ENCODE data around the gene NSMCE1.

The NSMCE1 gene

DNA sequence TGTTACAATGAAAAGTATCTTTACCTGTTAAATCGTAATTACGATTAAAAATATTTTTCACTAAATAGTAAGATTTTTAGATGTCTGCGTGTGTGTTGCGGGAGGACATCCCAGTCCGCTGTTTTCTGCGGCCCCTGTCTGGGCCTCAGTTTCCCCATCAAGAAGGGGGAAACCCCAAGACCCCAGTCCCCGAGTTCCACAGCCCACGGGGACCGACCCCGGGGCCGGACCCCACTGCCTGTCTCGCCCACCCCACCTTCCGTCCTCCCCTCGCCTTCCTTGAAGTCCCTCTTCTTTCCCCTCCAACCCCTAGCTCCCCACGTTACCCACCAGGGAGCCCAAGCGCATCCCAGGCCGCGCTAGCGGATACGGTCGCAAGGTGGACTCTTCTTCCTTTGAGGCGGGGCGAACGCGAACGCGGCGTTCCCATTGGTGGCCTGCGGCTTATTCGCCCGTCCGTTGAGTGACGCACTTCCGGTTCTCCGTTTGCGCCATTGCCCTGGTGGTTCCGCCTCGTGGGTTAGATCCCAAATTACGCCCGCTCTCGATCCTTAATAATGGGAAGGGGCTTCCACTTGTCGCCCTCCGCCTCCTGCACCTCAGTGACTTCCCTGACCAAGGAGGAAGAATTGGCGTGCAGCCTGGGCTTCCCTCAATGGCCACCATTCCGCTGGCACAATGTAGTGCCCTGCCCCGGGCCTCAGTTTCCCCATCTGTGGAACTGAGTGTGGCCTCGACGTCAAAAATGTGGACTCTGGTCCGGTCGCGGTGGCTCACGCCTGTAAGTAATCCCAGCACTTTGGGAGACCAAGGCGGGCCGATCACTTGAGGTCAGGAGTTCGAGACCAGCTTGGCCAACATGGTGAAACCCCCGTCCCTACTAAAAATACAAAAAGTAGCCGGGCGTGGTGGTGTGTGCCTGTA lies at the start of gene NSMCE1:
TSS of gene NSMCE1 (minus strand) at position 397 of the 924 bp plus-strand sequence. CDS start 11,202 bp downstream, outside the sequence.
- Histone ChIP-seq H3K27ac (peak within 1 kb of the TSS; percentile 89), H3K9me3 (no peaks in the 10 kb centered on the region), H3K27me3 (no peaks in the 10 kb centered on the region), H3K36me3 (no peaks in the 10 kb centered on the region), H3K4me3 (peak within 1 kb of the TSS; percentile 82 to 95), H3K4me1 (peaks cover 0 to 20% (median 9%) of the 10 kb centered on the region in 4 donors)
- peak; percentile 97 to 99 for DNase-seq
- TF ChIP-seq, protein P1, sequence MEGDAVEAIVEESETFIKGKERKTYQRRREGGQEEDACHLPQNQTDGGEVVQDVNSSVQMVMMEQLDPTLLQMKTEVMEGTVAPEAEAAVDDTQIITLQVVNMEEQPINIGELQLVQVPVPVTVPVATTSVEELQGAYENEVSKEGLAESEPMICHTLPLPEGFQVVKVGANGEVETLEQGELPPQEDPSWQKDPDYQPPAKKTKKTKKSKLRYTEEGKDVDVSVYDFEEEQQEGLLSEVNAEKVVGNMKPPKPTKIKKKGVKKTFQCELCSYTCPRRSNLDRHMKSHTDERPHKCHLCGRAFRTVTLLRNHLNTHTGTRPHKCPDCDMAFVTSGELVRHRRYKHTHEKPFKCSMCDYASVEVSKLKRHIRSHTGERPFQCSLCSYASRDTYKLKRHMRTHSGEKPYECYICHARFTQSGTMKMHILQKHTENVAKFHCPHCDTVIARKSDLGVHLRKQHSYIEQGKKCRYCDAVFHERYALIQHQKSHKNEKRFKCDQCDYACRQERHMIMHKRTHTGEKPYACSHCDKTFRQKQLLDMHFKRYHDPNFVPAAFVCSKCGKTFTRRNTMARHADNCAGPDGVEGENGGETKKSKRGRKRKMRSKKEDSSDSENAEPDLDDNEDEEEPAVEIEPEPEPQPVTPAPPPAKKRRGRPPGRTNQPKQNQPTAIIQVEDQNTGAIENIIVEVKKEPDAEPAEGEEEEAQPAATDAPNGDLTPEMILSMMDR (IDR thresholded peaks at IDR 0.05), result peak; percentile 32 to 40
- intact Hi-C loops (cut with DNase I; ENCODE audit: low total_unique reads), result no loop called here

DNA sequence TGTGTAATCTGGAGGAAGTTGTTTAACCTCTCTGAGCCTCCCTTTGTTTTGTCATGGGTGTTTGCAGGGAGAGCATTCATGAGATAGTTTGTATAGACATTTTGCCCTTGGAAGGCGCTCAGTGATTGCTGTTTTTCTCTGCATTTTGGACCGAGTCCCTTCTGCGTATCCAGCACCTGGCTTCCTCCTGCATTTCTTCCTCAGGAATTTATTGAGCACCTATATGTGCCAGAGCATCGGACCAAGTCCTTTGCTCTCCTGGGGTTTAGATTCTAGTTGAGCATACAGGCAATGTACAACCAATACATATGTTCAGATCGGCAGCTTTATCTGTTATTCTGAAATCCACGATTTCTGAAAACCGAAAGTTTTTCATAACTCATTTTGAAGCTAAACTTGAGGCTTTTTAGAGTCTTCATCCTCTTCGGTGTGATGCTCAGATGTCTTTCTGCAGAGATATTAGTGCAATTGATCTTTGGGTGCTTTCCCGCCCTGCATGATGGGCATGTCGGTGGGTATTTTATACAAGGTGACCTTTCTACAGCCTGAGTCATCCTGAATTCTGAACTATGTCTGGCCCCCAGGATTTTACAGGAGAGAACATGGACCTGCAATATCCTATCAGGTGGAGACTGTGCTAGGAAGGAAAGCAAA lies 49.3 kb upstream of the NSMCE1 start:
- Histone ChIP-seq H3K36me3 (no peaks in the 10 kb centered on the region), H3K4me3 (no peak overlapping the region), H3K27ac (peak overlapping the region; percentile 97 to 99), H3K27me3 (no peaks in the 10 kb centered on the region), H3K9me3 (no peaks in the 10 kb centered on the region), H3K4me1 (peaks cover 0 to 87% (median 65%) of the 10 kb centered on the region in 4 donors)
- intact Hi-C loops (cut with DNase I; ENCODE audit: low total_unique reads), result loop anchor here (5.0 kb wide), 1 partner anchor 71 kb away; no protein-coding TSS in a partner anchor
- DNase-seq, result peak in 1 of 2 donors; percentile 9
- TF ChIP-seq, protein P1 (IDR thresholded peaks at IDR 0.05), result no peak

GRCh38 chr16:27317320-27317719 lies 48.7 kb upstream of the NSMCE1 start:
- H3K36me3 ChIP-seq, result no peaks in the 10 kb centered on the region
- no peaks in the 10 kb centered on the region for H3K9me3 ChIP-seq
- no peak overlapping the region for H3K4me3 ChIP-seq
- DNase-seq, result no peak
- intact Hi-C loops (cut with DNase I; ENCODE audit: low total_unique reads), result loop anchor here (5.0 kb wide), 1 partner anchor 70 kb away; no protein-coding TSS in a partner anchor
- peaks cover 0 to 84% (median 62%) of the 10 kb centered on the region in 4 donors for H3K4me1 ChIP-seq
- TF ChIP-seq, protein P1 (IDR thresholded peaks at IDR 0.05), result no peak
- no peaks in the 10 kb centered on the region for H3K27me3 ChIP-seq
- H3K27ac ChIP-seq, result peak overlapping the region; percentile 97 to 99

DNA sequence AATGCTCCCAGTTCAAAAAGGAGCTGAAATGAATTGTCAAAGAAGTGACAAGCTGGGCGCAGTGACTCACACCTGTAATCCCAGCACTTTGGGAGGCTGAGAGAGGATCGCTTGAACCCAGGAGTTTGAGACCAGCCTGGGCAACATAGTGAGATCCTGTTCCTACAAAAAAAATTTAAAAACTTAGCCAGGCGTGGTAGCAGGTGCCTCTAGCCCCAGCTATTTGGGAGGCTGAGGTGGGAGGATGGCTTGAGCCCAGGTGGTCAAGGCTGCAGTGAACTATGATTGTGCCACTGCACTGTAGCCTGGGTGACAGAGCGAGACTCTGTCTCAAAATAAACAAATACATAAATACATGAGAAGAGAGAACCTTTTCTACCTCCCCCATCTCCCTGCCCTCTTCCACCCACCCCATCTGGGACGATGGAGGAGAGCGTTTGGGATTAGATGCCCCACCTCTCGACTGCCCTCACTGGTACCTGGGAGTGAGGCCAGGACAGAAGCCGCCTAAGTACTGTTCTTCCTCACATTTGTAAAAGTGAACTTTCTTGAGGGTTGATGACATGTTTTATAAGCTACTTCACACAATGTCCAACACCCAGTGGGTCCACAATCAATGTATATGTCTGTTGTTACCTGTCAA lies 47.6 kb upstream of the NSMCE1 start:
- H3K9me3 ChIP-seq, result no peaks in the 10 kb centered on the region
- H3K36me3 ChIP-seq, result no peaks in the 10 kb centered on the region
- intact Hi-C loops (cut with DNase I; ENCODE audit: low total_unique reads), result loop anchor here (5.0 kb wide), 1 partner anchor 69 kb away; no protein-coding TSS in a partner anchor
- peaks cover 0 to 72% (median 57%) of the 10 kb centered on the region in 4 donors for H3K4me1 ChIP-seq
- H3K27me3 ChIP-seq, result no peaks in the 10 kb centered on the region
- peak overlapping the region; percentile 97 to 99 for H3K27ac ChIP-seq
- TF ChIP-seq, protein P1 (IDR thresholded peaks at IDR 0.05), result no peak
- H3K4me3 ChIP-seq, result peak overlapping the region in 1 of 2 donors; percentile 92
- DNase-seq, result no peak

DNA sequence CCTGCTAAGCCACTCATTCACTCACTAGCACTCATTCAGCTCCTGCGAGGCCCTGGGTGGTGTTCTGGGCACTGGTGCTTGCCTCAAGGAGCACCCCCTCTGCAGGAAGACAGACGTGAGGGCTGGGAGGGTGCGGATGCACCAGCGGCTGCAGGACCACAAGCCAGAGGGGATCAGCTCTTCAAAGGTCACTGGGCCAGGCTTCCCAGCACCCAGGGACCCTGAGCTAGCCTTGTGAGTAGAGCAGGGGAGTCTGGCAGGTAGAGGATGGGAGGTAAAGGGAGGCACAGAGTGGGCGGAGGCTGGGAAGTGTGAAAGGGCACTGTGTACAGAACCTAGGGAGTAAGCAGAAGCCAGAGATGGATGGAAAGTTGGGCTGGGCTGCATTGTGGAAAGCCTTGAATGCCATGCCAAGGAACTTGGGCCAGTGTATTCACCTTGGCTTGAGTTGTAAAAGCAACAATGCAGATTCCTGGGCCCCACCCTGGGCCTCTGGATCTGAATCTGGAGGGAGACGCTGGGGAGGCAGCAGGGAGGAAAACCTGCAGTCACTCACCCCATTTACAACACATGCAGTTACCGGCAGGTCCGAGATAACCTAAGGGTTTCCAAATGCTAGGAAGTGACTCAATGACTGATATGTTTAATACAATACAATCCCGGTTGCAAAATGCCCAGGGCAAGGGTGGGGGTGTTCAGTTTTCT lies 46.9 kb upstream of the NSMCE1 start:
- intact Hi-C loops (cut with DNase I; ENCODE audit: low total_unique reads), result loop anchor here (5.0 kb wide), 1 partner anchor 68 kb away; no protein-coding TSS in a partner anchor
- peak overlapping the region; percentile 92 to 96 for H3K4me3 ChIP-seq
- H3K9me3 ChIP-seq, result no peaks in the 10 kb centered on the region
- H3K27ac ChIP-seq, result peak overlapping the region; percentile 97 to 99
- DNase-seq, result peak; percentile 78 to 84
- no peaks in the 10 kb centered on the region for H3K36me3 ChIP-seq
- no peaks in the 10 kb centered on the region for H3K27me3 ChIP-seq
- TF ChIP-seq, protein P1 (IDR thresholded peaks at IDR 0.05), result no peak
- peaks cover 0 to 65% (median 53%) of the 10 kb centered on the region in 4 donors for H3K4me1 ChIP-seq

All from tibial artery (tissue), 4 donors.